GM10266 (cell line): ENCODE results near the gene PRUNE2.

ENCODE experiments used
- DNase-seq: peaks from one replicate; pipeline ENCODE4 v3.0.0; 2012; ENCODE audit errors: extremely low spot score
- TF ChIP-seq, protein P1 (sequence below): IDR thresholded peaks from 2 replicates; pipeline ENCODE4 v1.5.1; 2012; ENCODE audit warnings: mild to moderate bottlenecking, low read depth; ENCODE audit not compliant: control insufficient read depth, insufficient read depth; ENCODE audit errors: missing control alignments

PRUNE2 gene

DNA sequence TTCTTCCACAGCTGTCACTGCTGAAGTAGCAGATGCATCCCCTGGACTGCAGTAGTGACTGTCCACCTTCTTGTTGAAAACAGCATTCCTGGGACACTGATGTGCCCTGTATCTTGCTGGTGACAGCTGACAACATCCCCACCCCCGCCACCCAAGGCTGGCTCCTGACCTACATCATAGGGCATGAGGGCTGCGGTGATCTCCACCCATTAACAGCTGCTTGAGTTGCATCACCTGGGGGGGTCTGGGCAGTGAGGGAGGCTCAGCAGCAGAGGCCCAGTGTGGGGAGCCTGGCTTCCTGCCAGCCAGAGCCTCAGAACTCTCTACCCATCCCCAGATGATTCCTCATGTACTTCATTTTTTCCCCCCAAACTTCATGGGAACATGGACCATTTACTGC lies 4.1 kb downstream of the PRUNE2 start:
- TF ChIP-seq, protein P1, sequence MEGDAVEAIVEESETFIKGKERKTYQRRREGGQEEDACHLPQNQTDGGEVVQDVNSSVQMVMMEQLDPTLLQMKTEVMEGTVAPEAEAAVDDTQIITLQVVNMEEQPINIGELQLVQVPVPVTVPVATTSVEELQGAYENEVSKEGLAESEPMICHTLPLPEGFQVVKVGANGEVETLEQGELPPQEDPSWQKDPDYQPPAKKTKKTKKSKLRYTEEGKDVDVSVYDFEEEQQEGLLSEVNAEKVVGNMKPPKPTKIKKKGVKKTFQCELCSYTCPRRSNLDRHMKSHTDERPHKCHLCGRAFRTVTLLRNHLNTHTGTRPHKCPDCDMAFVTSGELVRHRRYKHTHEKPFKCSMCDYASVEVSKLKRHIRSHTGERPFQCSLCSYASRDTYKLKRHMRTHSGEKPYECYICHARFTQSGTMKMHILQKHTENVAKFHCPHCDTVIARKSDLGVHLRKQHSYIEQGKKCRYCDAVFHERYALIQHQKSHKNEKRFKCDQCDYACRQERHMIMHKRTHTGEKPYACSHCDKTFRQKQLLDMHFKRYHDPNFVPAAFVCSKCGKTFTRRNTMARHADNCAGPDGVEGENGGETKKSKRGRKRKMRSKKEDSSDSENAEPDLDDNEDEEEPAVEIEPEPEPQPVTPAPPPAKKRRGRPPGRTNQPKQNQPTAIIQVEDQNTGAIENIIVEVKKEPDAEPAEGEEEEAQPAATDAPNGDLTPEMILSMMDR = no peak
- no peak for DNase-seq

DNA sequence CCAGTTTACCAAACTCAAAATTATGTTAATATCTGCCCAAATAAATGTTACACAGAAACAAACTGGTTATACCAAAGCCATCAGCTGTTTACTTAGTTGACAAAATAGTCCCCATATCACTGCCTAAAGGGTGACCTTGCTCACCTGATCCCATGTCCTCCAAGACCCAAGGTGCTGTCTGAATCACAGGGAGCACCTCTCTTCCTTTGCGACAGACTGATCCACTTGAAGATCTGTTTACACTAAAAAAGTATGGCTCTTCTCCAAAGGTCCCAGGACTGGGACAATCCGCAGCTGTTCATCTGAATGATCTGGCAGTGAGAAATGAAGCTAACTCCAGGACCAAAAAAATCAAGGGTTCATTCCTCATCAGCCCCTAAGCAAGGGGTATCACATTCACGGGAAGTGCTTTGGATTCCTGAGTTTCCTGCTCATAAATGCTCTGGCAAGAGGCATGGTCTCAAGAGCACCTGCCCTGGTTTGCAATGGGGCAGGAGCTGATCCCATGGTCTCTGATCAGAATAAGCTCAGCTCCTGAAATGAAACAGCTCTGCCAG lies 5.0 kb downstream of the PRUNE2 start:
- no peak for DNase-seq
- TF ChIP-seq, protein P1 = no peak

DNA sequence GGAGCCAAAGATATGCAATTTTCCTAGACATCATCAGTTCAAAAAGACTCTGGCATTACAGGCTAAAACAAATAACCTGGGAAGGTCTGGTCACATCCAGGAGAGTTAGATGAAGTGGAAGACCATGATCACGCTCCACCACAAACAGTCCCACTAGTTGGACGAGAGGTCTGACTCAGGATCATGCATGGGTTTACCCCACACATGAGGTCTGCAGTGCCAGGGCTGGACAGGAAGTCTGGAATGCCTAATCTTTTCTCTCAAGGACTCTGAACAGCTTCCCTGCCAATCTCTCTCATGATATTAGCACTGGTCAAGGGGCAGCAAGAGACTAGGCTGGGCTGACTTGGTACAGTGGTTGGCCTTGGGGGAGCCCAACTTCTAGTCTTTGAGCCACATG lies 7.1 kb downstream of the PRUNE2 start:
- no peak for DNase-seq
- TF ChIP-seq, protein P1 = no peak

DNA sequence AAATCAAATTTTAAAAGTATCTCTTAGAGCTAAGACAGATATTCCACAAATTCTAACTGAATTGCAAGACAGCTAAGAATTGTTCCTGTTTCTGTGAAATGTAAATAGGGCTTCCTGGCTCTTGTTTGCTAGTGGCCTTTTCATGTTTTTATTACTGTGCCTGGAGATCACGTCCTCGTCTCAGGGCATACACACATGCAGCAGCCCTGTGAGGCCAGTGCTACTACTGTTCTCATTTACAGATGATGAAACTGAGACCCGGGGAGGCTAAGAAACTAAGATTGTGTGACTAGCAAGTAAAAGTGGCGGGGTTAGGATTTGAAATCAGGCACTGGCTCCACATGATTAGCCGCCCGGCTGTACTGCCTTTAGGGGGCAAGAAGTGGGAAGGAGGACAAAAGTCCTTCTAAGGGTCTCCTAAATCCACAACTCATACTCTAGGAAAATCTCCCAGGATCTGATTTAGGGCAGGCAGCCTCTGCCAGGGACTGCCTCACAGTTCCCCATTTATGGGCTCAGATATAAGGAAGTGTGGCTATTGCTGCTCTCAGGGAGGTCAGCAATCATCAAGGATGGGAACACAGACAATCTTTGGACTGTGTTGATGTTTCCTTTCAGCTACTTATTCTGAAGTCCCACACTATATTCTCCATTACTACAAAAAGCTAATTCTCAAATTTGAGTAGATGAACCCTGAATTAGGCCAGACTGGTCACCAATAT lies 7.9 kb downstream of the PRUNE2 start:
- TF ChIP-seq, protein P1 = no peak
- no peak for DNase-seq

DNA sequence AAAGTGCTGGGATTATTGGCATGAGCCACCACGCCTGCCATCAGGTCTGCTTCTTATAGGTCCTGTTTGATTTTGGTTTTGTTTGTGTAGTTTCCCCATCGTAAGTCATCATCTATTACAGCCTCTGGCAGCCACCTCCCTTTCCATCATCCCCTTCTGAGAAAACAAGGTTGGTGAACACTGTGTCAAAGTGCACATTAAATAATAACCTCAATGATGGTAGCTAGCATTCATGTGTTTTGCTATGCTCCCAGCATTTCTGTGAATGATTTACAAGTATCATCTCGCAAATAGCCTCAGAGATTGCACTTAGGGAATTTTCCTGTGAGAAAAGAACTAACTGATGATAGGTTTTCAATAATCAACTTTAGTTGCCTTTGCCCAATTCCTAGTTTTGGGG lies 9.9 kb downstream of the PRUNE2 start:
- no peak for DNase-seq
- TF ChIP-seq, protein P1 = no peak

DNA sequence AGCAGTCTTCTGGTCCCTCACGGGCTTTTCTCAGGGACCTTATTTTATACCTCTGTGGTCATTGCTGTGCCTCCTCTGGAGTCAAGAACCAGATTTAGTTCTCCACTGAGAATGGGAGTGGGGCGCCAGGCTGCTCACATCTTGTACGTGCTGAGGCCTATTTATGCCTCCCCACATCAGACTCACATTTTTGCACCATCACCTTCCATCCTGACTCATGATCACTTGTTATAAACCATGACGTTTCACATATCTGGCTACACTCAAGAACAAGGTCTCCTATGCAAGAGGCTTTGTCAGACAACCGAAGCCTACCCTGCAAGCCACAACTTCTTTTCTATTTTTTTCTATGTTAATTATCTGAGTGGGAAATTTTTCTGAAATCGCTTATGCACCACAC lies 10.7 kb downstream of the PRUNE2 start:
- TF ChIP-seq, protein P1 = no peak
- DNase-seq = no peak

DNA sequence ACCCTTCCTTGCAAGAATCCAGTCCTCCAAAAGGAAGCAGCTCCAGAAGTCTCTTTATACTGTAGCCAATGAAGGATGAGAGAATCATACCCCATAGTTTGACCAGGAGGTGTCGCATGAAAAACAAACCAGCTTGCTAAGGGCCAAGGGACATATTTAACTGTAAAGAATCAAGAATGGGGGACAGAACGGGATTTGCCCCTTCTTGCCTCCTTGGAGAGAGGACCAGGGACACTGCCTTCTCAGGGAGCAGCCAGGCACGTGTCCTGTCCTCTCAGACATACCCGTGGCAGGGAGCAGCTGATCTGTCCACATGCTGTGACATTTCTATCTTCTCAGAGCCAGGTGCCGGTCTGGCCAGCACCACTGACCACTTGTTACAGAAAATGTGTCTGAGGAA lies 11.7 kb downstream of the PRUNE2 start:
- TF ChIP-seq, protein P1 = no peak

More for the DNA sequence above, 11.7 kb downstream of the PRUNE2 start:
- DNase-seq = no peak
